KBM-7 (cell line): ENCODE data around the gene ALX3.
"Not testable (repeated sequence)": the region's sequence is repeated elsewhere in the genome, so short reads cannot be mapped to it uniquely, and the experiment has no call there.

Experiments used
- DNase-seq: peaks from one replicate; pipeline ENCODE4 v3.0.0-alpha.2; 2015
- in situ Hi-C: fragments of 300-500 bp; cut with MboI; formaldehyde crosslinking; loops from 2 replicates; pipeline ENCODE4 v1.14.3; 2020; ENCODE audit warnings: low sequenced_read_pairs, low pct_unique_long_range_greater_than_20kb, mixed read lengths

The ALX3 gene

GRCh38 chr1:110091381-110091780 lies 20.9 kb upstream of the ALX3 start:
- no peak for DNase-seq
- in situ Hi-C loops, result no loop called here

DNA sequence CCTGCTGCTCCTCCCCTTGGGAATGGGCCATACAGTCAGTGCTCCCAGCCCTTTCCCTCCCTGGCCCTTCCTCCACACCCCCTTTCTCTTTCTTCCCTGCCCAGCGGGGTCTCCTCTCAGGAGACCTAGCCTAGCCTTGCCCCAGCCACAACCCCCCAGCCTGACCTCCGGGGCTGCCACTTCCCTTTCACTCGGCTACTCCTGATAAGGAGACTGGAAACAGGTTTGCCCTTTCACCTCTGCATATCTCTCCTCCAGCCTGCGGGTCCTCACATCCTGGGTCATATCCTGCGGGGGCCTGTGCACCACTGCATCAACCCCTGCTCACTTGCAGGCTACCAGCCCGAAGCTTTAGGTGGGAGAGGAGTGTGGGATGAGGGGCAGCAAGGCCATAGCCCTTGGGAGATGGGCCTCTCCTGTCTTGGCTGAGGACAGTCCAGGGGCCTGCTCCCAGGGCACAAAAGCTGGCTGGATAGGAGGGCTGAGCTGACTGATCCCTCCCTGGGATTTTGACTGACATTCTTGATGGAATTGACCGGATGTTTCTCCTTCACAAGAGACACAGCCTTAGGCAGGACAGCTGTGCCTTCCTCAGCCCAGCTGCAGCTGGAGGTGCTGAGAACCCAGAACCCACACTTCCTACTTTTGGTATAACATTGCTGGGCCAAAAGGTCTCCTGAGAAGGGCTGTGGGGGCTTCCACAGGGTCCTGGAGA lies 19.2 kb upstream of the ALX3 start:
- in situ Hi-C loops, result no loop called here
- no peak for DNase-seq

- no peak for DNase-seq
- in situ Hi-C loops, result no loop called here
These were observed 18.4 kb upstream of the ALX3 start for GRCh38 chr1:110088739-110089316.

- in situ Hi-C loops, result no loop called here
- DNase-seq, result peak; percentile 58
These were observed 17.6 kb upstream of the ALX3 start for GRCh38 chr1:110087812-110088738.

- in situ Hi-C loops, result no loop called here
- no peak for DNase-seq
These were observed 16.5 kb upstream of the ALX3 start for GRCh38 chr1:110086961-110087360.

GRCh38 chr1:110085671-110086070 lies 15.2 kb upstream of the ALX3 start:
- no peak for DNase-seq
- in situ Hi-C loops, result no loop called here

GRCh38 chr1:110084227-110085078 lies 14.0 kb upstream of the ALX3 start:
- DNase-seq, result peak; percentile 45
- in situ Hi-C loops, result no loop called here

- no peak for DNase-seq
- in situ Hi-C loops, result no loop called here
These were observed 13.4 kb upstream of the ALX3 start for GRCh38 chr1:110083866-110084226.

GRCh38 chr1:110083061-110083865 lies 12.8 kb upstream of the ALX3 start:
- in situ Hi-C loops, result no loop called here
- DNase-seq, result no peak

GRCh38 chr1:110082477-110082876 lies 12.0 kb upstream of the ALX3 start:
- DNase-seq, result no peak
- in situ Hi-C loops, result no loop called here

GRCh38 chr1:110081061-110081460 lies 10.6 kb upstream of the ALX3 start:
- in situ Hi-C loops, result no loop called here
- no peak for DNase-seq

- in situ Hi-C loops, DNase-seq: not testable (repeated sequence)
These were observed 9.5 kb upstream of the ALX3 start for GRCh38 chr1:110079995-110080394.

DNA sequence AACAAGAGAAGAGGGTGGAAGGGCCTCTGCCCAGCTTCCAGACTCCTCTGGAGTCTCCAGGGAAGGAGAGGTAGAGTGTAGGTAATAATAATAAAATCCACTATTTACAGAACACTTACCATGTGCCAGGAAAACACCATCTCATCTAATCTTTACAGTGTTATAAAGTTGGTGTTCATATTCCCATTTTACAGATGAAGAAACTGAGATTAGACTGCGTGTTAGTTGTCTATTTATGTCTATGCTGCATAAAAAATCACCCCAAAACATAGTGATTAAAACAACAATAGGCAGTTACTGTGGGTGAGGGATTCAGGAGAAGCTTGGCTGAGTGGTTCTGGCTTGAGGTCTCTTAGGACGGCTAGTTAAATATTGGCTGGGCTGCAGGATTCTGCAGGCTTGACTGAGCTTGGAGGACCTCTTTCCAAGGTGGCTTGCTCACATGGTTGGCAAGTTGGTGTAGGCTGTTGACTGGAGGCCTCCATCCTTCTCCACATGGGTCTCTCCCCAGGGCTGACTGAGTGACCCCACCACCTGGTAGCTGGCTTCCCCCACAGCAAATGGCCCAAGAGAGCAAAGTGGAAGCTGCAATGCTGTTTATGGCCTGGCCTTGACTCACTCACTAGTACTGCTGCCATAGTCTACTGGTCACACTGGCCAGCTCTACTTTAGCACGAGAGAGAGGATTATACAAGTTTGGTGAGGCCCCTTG lies 6.5 kb upstream of the ALX3 start:
- in situ Hi-C loops, result no loop called here
- no peak for DNase-seq

GRCh38 chr1:110074166-110074565 lies 3.7 kb upstream of the ALX3 start:
- in situ Hi-C loops, result no loop called here

GRCh38 chr1:110070282-110070669 lies 196 bp downstream of the ALX3 start:
- in situ Hi-C loops, result no loop called here
- no peak for DNase-seq

More at GRCh38 chr1:110074166-110074565, 3.7 kb upstream of the ALX3 start:
- no peak for DNase-seq

GRCh38 chr1:110069404-110070281 lies 829 bp downstream of the ALX3 start:
- in situ Hi-C loops, result no loop called here
- no peak for DNase-seq
